Smooth muscle cell of the pulmonary artery (primary cell): Measurements from ENCODE around the gene ZNF195. TPM values are rescaled to one million over a fixed set of nuclear protein-coding genes. Genes with fewer than 3 reads are reported as not detected.

Source experiments
- total RNA-seq: library from RNA; depleted of rRNA; stranded (reverse); fragments of >200 nt; gene quantifications from 2 replicates; pipeline ENCODE4 v1.2.3, GENCODE V29; 2014

ZNF195 gene
- total RNA-seq = 13.5 and 17.6 TPM in 2 replicates

GRCh38 chr11:3378426-3379423, at the start of gene ZNF195:
Gene ZNF195 (minus strand): TSS chr11:3379146. CDS start chr11:3379040, 106 bp downstream.

Other genes with a start within 250 kb of the ZNF195 start
- 51.4 and 68.8 TPM in 2 replicates for gene OSBPL5, start 213.8 kb downstream of the ZNF195 start, total RNA-seq
- not detected in 2 replicates for gene MRGPRG, start 160.3 kb downstream of the ZNF195 start, total RNA-seq
- 0.20 TPM in 1 of 2 replicates, not detected in the other for gene MRGPRE, start 146.7 kb downstream of the ZNF195 start, total RNA-seq